RKO (cell line): ENCODE results near the gene HLA-B.
A peak's percentile ranks its signal among the peaks of the same experiment; 100 is the strongest.

ENCODE experiments used
- DNase-seq: peaks from one replicate; pipeline ENCODE4 v3.0.0-alpha.2; 2016; ENCODE audit warnings: low spot score

The HLA-B gene

DNA sequence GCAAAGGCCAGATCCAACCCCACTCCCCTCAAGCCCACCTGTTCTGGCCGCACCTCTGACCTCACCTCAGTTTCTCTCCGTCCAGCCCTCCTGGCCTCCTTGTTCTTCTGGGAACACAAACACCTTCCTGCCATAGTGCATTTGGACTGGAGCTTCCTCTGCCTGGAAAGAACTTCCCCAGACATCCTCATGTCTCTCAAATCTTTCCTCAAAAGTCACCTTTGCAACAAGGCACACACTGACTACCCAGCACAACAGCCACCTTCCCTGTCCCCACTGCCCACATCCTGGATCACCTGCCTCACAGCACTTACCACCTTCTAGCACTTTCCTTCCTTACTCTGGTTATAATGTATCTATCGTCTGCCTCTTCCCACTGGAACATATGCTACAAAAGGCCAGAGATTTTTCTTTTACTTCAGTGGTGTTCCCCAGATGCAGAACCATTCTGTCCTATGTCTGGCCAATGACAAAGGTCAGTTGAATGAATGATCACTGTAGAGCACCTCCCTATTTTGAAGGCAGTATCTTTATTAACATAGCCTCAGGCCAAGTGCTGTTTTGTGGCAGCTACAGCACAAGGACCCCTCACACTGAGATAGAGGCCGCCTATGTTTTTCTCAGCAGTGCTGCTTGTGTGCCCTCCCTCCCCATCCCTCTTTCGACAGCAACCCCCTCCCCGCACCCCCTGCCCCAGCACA lies 4.1 kb downstream of the HLA-B start:
- DNase-seq: no peak

DNA sequence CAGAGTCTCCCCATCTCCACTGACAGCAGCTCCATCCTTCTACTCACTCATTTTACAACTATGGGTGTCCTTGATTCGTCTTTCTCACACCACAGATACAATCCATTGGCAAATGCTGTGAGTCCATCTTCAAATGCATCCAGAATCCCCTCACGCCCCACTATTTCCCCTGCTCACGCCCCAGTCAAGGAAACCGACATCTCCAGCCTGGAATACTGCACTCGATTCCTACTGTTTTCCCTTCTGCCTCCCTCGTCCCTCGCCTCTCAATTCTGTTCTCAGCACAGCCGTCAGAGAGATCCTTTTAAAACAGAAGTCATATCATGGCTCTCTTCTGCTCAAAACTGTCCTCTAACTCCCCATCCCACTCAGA lies 4.7 kb downstream of the HLA-B start:
- DNase-seq: no peak

DNA sequence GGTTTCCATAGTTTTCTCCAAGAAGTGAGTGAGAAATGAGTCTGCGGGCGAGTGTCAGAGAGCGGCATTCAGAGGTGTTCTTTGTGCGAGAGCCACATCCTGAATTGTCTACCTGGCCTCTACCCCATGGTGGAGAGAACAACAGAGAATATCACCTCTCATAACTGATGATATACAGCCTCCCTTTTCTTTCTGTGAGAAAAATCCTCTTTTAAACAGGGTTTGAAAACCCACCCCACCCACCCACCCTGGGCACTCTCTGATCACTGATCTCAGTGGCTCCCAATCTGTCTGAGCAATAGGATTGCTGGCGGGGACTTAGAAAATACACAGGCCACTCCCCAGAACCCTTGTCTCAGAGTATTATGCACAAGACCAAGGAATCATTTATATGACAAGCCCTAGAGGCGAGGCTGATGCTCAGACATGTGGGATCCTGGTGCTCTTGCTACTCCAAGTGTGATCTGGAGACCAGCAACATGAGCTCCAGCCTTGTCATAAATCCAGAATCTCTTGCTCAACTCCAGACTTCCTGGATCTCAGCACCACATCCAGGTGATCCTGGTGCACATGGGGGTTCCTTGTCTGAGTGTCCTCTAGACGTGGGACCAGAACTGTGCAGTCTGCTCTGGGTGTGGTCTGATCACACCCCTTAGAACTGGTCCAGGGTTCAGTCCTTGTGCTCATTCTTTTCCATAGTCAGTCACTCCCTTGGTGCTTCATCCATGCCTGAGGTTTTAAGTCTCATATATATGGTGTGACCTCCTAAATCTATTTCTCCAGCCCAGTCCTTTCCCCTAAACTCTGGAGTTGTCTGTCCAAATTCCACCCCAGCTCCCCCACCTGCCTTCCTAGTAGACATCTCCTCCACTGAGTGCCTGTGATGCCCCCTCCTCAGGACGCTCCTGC lies 5.3 kb downstream of the HLA-B start:
- no peak for DNase-seq

DNA sequence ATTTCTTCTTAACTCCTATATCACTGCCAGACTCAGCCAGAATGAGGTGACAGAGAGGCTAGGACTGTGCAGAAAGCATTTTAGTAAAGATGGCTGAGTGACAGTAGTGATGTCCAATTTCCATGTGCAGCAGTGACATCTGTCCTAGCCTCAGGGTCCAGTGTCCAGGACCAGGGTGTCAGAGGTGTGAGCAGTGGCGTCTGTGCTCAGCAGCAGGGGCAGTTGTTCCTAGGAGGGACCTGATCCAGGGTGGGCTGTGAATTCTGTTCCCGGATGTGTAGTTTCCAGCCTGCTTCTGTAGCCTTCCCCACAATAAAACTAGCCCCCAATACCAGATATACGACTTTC lies 6.0 kb downstream of the HLA-B start:
- no peak for DNase-seq

DNA sequence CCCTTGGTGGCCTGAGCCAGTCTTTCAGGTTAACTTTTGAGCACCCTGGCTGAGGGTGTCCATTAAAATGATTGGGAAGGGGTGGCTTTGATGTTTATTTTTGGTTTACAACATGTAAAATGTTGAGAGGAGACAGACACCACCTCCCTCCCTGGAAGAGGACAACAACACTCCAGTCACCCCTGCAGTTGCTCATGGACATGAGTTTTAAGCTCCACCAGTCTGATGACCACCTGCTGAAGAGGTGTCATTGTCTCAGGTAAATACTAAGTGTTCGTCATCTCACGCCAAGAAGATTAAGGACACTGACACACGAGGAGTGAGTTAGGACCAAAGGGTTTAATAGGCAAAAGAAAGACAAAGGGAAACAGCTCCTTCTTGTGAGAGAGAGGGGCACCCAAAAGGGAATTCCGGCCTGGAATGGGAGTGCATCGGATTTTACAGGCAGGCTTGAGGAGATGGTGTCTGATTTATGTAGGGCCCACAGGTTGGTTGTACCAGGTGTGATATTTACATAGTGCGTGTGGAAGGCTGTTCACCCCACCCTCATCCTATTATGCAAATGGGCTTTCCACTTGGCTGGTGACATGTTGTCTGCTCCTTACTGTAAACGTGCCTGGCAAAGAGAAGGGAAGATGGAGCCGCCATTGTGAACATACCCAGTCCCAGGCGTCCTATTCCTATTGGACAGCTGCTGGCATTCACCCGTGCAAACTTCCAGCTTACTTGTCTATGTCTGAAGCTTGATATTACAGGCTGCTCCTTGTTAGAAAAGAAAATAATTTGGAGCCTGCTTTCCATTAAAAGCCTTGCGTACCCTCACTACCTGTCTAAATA lies 6.6 kb downstream of the HLA-B start:
- DNase-seq: no peak

DNA sequence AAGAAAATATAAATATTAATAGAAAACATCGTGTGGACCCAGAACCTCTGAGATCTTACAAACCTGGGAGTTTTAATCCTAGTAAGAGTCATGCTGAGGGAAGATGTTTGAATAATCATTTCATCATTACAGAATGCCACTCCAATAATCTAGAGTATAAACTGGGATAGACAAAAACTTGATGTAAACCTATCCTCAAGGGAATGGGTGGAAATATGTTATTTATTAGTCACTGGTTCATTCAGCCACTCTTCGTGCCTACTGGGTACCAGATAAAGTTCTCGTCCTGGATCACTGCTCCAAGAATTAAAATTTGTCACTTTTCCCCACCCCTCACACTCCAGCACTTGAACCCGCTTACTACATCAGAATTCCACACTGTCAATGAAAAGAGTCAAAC lies 7.7 kb downstream of the HLA-B start:
- DNase-seq: no peak

DNA sequence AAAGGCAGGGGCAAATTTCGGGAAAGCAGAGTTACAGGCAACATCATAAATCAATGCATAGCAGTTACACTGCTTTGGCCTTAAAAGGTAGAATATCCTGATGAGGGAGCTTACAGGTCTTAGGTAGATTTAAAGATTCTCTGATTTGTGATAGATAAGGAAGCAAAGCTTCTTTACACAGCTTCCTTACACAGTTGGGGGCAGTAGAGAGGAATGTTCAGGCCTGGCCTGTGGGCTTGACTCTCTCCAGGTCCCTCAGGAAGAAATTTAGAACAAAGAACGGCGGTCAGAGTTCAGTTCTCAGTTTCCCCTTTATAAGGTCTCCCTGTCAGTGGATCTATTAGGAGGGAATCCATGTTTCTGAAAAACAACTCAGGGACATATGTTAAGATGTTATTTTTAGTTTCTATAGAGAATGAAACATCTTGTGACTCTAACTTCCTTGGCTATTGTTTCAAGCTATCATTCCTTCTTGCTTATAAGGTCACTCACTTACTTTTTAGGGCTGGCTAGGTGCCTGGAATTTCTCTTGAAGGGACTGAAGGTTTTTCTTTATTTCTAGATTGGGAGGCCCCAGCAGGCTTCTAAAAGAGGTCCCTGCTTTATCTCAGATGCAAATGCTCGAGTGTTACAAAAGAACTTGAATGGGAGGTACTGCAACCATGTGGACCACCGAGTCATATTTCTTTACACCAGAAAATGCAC lies 11.8 kb downstream of the HLA-B start:
- no peak for DNase-seq

DNA sequence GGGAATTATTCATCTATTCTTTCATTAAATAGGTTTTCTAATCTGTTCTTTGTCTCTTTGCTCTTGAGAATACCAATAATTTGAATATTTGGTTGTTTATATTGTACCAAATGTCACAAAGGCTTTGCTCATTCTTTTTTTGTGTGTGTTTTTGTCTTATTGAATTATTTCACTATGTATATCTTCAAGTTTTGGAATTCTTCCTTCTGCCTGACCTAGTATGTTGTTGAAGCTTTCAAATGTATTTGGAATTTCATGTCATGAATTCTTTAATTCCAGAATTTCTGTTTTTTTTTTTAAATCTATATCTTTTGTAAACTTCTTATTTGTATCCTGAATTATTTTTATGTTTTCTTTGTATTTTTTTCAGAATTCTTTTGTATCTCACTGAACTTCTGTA lies 16.8 kb downstream of the HLA-B start:
- no peak for DNase-seq

DNA sequence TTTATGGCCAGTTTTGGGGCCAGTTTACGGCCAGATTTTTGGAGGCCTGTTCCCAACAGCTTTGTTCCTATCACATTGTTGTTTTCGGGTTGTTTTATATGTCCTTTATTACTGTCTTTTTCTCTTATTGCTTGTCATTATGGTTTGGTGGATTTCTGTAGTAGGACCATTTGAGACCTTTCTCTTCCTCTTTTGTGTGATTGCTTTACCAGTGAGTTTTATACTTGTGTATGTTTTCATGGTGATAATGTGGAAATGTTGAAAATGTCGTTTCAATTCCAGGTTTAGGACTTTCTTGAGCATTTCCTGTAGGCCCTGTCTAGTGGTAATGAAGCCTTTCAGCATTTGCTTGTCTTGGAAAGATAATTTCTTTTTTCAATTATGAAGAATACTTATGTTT lies 17.8 kb downstream of the HLA-B start:
- DNase-seq: no peak

DNA sequence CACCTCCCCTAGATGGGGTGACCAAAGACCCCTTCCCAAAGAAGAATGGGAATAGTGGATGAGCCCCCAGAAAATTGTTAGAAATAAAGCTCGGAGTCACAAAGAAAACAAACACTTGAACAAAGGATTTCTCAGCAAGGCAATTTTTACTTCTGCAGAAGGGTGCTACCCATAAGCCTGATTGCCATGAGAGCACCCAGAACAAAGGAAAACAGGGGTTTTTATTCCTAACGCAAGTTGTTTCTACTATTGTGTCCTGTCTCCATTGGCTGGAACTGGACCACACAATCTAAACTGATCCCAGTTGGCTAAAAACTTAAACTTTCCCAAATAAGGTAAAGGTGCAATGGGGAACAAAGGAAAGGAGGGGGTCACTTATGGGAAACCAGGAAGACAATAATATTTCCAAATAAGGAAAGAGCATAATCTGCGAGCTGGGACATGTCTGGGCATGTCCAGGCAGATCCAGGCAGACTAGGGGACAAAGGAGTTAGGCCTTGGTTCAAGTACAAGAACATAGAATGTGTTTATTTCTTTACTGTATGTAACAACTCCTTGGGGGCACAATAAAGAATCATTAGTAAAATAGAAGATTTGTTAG lies 20.0 kb downstream of the HLA-B start:
- DNase-seq: peak; percentile 68

DNA sequence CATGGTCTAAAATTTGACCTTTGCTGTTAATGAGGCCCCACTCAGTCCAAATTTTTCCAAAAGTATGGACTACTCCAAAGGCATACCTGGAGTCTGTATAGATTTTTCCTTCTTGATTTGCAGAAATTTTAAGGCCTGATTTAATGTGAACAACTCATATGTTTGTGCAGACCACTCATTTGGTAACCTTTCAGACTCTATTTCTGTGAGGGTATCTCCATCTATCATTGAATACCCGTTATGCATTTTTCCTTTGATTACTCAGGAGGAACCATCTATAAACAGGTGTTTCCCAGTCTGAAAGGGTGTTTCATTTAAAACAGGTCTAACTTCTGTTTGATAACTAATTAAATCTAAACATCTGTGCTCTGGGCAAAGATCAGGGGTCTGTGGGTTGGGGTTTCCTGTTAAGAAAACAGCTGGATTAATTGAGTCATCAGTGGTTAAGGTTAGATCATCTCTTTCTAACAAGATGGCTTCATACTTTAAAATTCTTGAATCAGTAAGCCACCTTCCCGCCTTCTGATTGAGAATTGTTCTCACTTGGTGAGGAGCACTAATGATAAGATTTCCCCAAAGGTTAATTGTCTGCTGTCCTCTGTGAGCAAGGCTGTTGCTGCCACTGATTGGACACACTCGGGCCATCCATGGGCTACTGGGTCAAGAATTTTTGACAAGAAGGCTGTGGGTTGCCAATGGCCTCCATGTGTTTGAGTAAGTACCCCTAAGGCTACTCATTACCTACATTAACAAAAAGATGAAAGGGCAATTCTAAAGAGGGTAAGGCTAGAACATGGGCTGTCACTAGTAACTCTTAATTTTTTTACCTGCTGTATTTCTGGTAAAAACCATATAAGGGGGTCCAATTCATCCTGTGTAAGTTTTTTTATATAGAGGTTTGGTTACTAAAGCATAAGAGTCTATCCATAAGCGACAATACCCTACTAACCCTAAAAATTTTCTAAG lies 24.1 kb downstream of the HLA-B start:
- no peak for DNase-seq

DNA sequence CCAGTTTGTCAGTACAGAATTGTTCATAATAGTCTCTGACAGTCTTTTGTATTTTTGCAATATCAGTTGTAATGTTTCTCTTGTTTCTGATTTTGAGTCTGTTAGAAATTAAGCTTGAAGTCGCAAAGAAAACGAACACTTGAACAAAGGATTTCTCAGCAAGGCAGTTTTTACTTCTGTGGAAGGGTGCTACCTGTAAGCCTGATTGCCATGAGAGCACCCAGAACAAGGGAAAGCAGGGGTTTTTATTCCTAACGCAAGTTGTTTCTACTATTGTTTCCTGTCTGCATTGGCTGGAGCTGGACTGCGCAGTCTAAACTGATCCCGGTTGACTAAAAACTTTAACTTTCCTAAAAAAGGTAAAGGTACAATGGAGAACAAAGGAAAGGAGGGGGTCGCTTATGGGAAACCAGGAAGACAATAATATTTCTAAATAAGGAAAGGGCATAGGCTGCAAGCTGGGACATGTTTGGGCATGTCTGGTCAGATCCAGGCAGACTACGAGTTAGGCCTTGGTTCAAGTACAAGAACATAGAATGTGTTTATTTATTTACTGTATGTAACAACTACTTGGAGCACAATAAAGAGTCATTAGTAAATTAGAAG lies 28.5 kb downstream of the HLA-B start:
- no peak for DNase-seq

DNA sequence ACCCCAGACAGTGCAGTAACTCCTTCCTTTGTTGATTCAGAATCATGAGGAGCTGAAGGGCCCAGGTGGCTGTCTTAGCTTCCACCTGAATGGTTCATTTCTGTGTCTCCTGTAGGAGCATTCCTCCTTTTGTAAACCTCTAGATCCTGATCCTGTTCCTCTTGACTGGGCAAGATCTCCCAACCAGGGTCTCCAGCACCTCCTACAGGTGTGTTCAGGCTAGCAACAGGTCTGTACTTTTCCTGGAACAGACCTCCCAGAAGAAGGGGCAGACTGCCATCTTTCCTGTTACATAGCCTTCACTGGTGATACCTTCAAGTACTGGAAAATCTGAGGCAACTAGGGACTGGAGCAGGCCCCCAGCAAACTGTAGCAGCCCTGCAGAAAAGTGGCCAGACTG lies 35.2 kb downstream of the HLA-B start:
- no peak for DNase-seq

DNA sequence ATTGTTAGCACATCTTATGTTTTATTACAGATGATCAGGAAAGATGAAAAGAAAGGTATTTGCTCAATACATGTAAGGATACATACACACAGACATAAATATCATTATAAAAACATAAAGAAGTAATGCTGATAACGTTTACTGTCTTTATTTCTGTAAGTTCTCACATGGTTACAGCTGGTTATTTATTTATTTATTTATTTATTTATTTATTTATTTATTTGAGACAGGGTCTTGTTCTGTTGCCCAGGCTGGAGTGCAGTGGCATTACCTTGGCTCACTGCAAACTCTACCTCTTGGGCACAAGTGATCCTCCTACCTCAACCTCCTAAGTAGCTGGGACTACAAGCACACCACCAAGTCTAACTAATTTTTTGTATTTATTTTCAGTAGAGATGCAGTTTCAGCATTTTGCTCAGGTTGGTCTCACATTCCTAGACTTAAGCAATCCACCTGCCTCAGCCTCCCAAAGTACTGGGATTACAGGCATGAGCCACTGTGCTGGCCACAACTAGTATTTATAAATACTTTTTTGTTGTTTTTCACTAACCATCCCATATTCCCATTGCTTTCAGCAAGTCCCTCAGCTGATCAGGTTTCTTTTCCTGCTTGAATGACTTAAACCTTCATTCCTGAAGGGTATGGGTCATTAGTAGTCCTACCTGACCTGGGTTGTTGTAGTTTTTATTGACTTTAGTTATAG lies 35.8 kb downstream of the HLA-B start:
- DNase-seq: no peak

DNA sequence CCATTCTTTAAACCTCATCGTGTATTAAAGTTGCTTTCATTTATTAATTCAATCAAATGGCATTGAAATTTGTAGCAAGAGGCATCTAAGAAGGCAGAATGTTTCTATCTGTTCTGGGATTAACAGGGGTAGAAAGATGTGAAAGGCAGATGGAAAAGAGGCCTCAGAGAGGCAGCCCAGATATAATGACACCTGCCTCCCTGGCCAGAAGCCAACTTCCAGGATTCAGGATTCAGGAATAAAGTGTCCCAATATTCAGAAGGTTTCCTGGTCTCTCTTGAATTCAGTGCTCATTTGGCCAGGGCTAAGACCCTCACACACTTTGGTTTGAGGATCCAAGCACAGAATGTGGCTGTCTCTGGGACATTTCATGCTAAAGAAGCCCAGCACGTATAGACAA lies 39.9 kb downstream of the HLA-B start:
- DNase-seq: no peak

DNA sequence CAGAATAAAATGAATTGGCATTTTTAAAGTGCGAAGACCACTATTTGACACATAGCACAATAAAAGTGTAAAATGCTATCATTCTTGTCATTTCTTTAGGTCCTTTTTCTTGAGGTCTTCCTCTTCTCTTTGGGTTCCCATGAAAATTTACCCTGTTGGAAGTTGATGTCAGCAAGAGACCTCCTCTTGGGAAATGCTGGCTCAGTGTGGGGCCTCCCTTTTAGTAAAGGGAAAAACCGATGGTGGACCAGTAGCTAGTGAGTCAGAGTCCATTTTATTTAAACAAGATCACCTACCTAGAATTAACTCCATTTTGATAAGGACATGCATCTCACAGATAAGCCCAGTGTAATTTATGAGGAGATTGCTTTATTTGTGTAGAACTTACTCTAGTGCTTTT lies 47.3 kb downstream of the HLA-B start:
- no peak for DNase-seq

DNA sequence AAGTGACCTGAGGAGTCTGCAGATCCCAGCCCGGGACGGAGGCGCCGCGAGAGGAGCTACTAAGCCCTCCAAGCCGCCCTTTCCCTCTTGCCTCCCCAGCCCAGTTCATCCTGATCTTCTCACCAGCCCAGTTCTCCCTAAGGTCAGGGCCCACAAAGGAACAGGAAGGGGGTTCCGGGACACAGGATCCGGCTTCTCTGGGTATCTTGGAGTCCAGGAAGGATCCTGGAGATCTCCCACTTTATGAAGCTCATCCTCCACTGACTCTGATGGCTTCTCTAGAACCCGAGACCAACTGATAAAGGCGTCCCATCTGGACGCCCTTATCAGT lies 48.2 kb downstream of the HLA-B start:
- DNase-seq: no peak

DNA sequence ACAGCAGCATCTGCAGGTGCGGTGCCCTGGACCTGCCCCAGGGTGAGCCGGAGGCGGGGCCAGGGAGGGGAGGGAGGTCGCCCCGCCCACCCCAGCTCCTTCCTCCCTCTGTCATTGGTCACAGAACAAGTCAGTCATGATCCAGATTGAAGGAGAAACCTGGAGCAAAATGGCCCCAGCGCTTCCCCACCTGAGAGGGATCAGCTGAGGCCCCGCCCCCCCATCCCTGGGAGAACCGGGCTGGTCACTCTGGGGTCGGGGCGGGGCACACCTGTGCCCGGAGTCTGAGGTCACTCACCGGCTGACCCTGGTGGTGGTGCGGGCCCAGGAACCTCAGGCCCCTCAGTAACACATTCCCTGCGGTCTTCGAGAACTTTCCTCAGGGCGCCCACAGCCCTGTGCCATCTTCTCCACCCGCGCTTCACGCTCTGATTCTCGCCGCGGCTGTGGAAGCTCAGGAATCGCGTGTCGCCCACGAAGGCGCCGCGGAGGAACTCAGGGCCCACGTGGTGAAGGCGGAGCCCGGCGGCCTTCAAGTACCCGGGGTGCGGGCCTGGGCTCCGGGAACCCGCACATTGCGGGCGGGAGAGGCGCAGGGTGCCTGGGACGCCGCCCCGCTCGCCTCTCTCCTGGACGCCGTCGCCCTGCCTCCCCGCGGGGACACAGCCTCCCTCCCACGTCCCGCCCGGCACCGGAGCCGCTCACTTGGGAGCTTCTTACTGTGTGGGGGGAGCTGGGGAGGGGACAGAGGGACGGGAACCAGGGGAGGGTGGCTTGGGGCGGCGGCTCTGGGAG lies 48.7 kb downstream of the HLA-B start:
- no peak for DNase-seq

DNA sequence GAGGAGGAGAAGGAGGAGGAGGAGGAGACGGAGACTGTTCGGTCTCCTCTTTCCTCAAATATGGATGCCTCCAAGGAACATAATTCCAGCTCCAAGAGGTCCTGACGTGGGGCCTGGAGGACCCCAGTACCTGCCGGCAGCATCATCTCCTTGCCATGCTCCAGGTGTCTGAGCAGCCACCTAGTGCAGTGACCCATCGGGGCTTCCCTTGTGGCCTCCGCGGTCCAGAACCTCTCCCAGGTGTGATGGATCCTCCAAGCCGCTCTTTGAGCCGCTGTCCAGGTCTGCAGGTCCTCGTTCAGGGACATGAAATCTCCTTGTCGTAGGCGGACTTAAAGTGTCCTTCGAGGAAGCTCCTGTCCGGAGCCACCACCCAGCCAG lies 49.3 kb downstream of the HLA-B start:
- DNase-seq: no peak
